H1 (cell line): ENCODE results near the gene CDC42SE1. TPM values are rescaled to one million over a fixed set of nuclear protein-coding genes. Genes with fewer than 3 reads are reported as not detected.

Experiments
- ASH2L ChIP-seq: fragments of 200-600, 300-600 bp; sonication (generic); IDR thresholded peaks from one replicate; pipeline ENCODE4 v1.7.1; 2017; ENCODE audit warnings: low read length
- BACH1 ChIP-seq: IDR thresholded peaks from 2 replicates; pipeline ENCODE4 v1.6.1; 2012; ENCODE audit warnings: low read length, improper control_type of control experiment
- BRCA1 ChIP-seq: IDR thresholded peaks from 2 replicates; pipeline ENCODE4 v1.6.1; 2012; ENCODE audit warnings: low read depth, low read length, improper control_type of control experiment
- CBX8 ChIP-seq: fragments of 300-800, 300-1000 bp; sonication (generic); IDR thresholded peaks from 2 replicates; pipeline ENCODE4 v1.7.1; 2016; ENCODE audit warnings: low read depth, low read length, borderline replicate concordance
- CEBPB ChIP-seq: IDR thresholded peaks from 2 replicates; pipeline ENCODE4 v1.6.1; 2012; ENCODE audit warnings: low read depth, low read length
- CHD1 ChIP-seq: IDR thresholded peaks from 2 replicates; pipeline ENCODE4 v1.6.1; 2012; ENCODE audit warnings: low read depth, low read length, improper control_type of control experiment
- CREB1 ChIP-seq: IDR thresholded peaks from 2 replicates; pipeline ENCODE4 v1.6.1; 2012; ENCODE audit warnings: inconsistent platforms
- EZH2 ChIP-seq: fragments of 200-600 bp; sonication (generic); IDR thresholded peaks from 2 replicates; pipeline ENCODE4 v1.7.1; 2012; ENCODE audit warnings: low read depth, mild to moderate bottlenecking, moderate library complexity, low read length, inconsistent platforms; ENCODE audit not compliant: severe bottlenecking
- GABPA ChIP-seq: IDR thresholded peaks from 2 replicates; pipeline ENCODE4 v1.6.1; 2011; ENCODE audit warnings: mild to moderate bottlenecking, low read length, moderate library complexity, borderline replicate concordance; ENCODE audit not compliant: insufficient read depth
- JUN ChIP-seq: IDR thresholded peaks from 2 replicates; pipeline ENCODE4 v1.6.1; 2011; ENCODE audit warnings: low read depth, mild to moderate bottlenecking, improper control_type of control experiment, low read length
- PHF8 ChIP-seq: fragments of 200-600 bp; sonication (generic); conservative IDR thresholded peaks from 2 replicates; pipeline ENCODE4 v1.7.1; 2012; ENCODE audit warnings: low read depth, mild to moderate bottlenecking, inconsistent platforms, low read length, moderate library complexity
- POLR2AphosphoS5 ChIP-seq: IDR thresholded peaks from 2 replicates; pipeline ENCODE4 v1.6.1; 2011; ENCODE audit warnings: low read depth, low read length
- RAD21 ChIP-seq, 2 experiments: IDR thresholded peaks in 1 of 2; conservative IDR thresholded peaks in 1 of 2; 2 replicates each; pipeline ENCODE4 v1.6.1; 2011; ENCODE audit warnings: low read depth in 2 of 2, low read length in 2 of 2, improper control_type of control experiment in 1 of 2, inconsistent platforms in 1 of 2, mild to moderate bottlenecking in 1 of 2, moderate library complexity in 1 of 2
- RFX5 ChIP-seq: IDR thresholded peaks from 2 replicates; pipeline ENCODE4 v1.6.1; 2011; ENCODE audit warnings: low read depth, low read length, improper control_type of control experiment, borderline replicate concordance
- RNF2 ChIP-seq: fragments of 200-900, 300-1000 bp; sonication (generic); IDR thresholded peaks from 2 replicates; pipeline ENCODE4 v1.7.1; 2016; ENCODE audit warnings: borderline replicate concordance, low read depth, mild to moderate bottlenecking, antibody characterized with exemption, low read length; ENCODE audit not compliant: poor library complexity, severe bottlenecking; ENCODE audit errors: missing control alignments
- RXRA ChIP-seq: IDR thresholded peaks from 2 replicates; pipeline ENCODE4 v1.6.1; 2011; ENCODE audit warnings: low read depth, mild to moderate bottlenecking, low read length, moderate library complexity; ENCODE audit not compliant: insufficient read depth
- SIX5 ChIP-seq: IDR thresholded peaks from 2 replicates; pipeline ENCODE4 v1.6.1; 2011; ENCODE audit warnings: mild to moderate bottlenecking, low read depth, low read length
- SUZ12 ChIP-seq: fragments of 200-600 bp; sonication (generic); IDR thresholded peaks from 2 replicates; pipeline ENCODE4 v1.6.1; 2012; ENCODE audit warnings: mild to moderate bottlenecking, inconsistent platforms, low read length, moderate library complexity, mixed read lengths
- TAF1 ChIP-seq: IDR thresholded peaks from 2 replicates; pipeline ENCODE4 v1.6.1; 2011; ENCODE audit warnings: mild to moderate bottlenecking, low read depth, low read length
- TEAD4 ChIP-seq: IDR thresholded peaks from 2 replicates; pipeline ENCODE4 v1.6.1; 2012; ENCODE audit warnings: low read depth, low read length, inconsistent platforms, mixed read lengths
- YY1 ChIP-seq: IDR thresholded peaks from 2 replicates; pipeline ENCODE4 v1.6.1; 2011; ENCODE audit warnings: low read depth, mild to moderate bottlenecking, low read length
- ZNF274 ChIP-seq: IDR thresholded peaks from 2 replicates; pipeline ENCODE4 v1.7.0; 2012; ENCODE audit warnings: low read length, borderline replicate concordance; ENCODE audit errors: extremely low read depth
- polyA plus RNA-seq, 7 experiments: library from polyadenylated mRNA; depleted of rRNA in 3 of 7; stranded (reverse) in 5 of 7; unstranded in 2 of 7; fragments of >200 nt in 5 of 7; fragments of 200-250 nt in 2 of 7; gene quantifications; 1 replicate in 5 of 7; 2 replicates in 1 of 7; 4 replicates in 1 of 7; pipeline versions ENCODE4 v1.2.1 to v1.2.3, GENCODE V29; 2011 to 2013; ENCODE audit warnings: missing spikeins in 2 of 7, mixed read lengths in 2 of 7
- total RNA-seq: library from RNA; stranded (reverse); fragmentation: NEBNext Ultra II Directional; extraction: Animal tissue kit (Norgen Biotek cat#: 25700); gene quantifications from 2 replicates; pipeline ENCODE4 v1.2.1, GENCODE V29; 2021
- TF ChIP-seq, protein P1 (sequence below): IDR thresholded peaks from 2 replicates; pipeline ENCODE4 v1.6.1; 2012; ENCODE audit warnings: inconsistent platforms
- TF ChIP-seq, protein P2 (sequence below): IDR thresholded peaks from 2 replicates; pipeline ENCODE4 v1.6.1; 2011; ENCODE audit warnings: low read length, improper control_type of control experiment

The CDC42SE1 gene
- total and polyA plus RNA-seq, 2 of the 8 experiments (the other 6 are each of a cell fraction or from before 2014, with no cell fraction given), result 30.5 to 74.1 TPM

DNA sequence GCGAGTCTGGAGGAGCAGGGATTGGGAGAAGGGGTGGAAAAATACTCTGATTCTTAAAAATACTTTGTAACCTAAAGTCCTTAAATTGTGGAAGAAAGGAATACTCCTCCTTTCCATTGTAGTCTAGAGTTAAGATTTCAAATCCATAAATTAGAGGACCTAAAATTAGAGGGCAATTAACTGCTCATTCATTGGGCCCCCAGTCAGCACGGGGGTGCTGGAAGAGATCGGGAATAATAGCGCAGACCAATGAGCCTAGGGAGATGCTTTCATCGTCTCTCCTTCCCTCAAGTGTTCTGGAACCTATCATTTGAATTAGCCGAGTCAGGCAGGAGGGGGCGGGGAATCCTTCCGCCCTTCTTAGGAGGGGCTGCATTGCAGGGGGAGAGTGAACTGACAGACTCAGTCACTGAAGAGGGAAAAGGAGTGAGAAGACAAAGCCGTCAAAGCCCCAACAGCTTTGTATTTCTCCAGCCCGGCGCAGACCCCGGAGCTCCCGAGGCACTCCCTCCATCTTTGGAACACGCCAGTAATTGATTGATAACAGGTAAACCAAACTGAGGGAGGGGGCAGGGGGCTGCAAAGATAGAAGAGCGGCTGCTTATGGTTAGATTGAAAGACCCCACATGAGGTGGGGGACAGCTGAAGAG, 710 bp upstream of the CDC42SE1 start, which contains the start of gene MLLT11 (continued):
- TF ChIP-seq, protein P1, sequence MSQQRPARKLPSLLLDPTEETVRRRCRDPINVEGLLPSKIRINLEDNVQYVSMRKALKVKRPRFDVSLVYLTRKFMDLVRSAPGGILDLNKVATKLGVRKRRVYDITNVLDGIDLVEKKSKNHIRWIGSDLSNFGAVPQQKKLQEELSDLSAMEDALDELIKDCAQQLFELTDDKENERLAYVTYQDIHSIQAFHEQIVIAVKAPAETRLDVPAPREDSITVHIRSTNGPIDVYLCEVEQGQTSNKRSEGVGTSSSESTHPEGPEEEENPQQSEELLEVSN, result no peak
- TF ChIP-seq YY1 (no peak), CBX8 (no peak), BRCA1 (no peak), CREB1 (peak; percentile 31; the same call in 1 of the 2 replicates), RFX5 (no peak), SUZ12 (no peak), CEBPB (no peak), RXRA (no peak), GABPA (no peak), TAF1 (peak; percentile 49; the same call in 1 of the 2 replicates), JUN (no peak), BACH1 (peak; percentile 89), ASH2L (peak; percentile 37), RAD21 (IDR thresholded peaks at IDR 0.05 in 1 of 2, conservative IDR thresholded peaks at IDR 0.05 in 1 of 2; ENCODE audit: low read depth in 2 of 2, low read length in 2 of 2) (no peak), ZNF274 (no peak), SIX5 (no peak), PHF8 (no peak), CHD1 (no peak), EZH2 (no peak), TEAD4 (peak; percentile 55; the same call in 1 of the 2 replicates), RNF2 (no peak), POLR2AphosphoS5 (peak; percentile 33; the same call in 1 of the 2 replicates)
- TF ChIP-seq, protein P2, sequence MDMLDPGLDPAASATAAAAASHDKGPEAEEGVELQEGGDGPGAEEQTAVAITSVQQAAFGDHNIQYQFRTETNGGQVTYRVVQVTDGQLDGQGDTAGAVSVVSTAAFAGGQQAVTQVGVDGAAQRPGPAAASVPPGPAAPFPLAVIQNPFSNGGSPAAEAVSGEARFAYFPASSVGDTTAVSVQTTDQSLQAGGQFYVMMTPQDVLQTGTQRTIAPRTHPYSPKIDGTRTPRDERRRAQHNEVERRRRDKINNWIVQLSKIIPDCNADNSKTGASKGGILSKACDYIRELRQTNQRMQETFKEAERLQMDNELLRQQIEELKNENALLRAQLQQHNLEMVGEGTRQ, result no peak
